ENCODE results near the gene RBCK1.
A peak's percentile ranks its signal among the peaks of the same experiment; 100 is the strongest.
"Not testable (repeated sequence)": the region's sequence is repeated elsewhere in the genome, so short reads cannot be mapped to it uniquely, and the experiment has no call there.

Gene RBCK1

DNA sequence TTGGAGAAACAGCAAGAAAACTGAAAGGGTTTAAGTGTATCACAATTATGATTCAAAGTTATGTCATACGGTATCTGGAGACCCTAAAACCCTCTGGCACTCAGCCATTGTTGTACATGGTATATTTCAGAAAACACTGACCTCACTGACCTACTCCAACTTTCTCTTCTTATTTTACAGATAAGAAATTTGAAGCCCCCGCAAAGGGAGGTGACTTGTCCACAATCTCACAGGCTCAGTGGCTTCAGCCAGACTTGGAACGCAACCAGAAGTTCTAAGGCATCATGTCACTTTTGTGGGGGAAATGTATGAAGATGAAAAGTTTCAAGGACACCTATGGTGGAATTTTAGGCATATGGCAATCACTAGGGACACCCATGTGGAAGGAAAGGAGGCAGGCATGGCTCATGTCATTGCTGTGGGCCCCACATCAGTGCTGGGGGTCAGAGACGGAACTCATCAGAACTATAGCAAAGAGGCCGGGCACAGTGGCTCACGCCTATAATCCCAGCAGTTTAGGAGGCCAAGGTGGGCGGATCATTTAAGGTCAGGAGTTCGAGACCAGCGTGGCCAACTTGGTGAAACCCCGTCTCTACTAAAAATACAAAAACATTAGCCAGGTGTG is 32.7 kb upstream of the RBCK1 start:
- H3K4me3 ChIP-seq (ENCODE audit: low read depth, low read length), result no peak overlapping the region

DNA sequence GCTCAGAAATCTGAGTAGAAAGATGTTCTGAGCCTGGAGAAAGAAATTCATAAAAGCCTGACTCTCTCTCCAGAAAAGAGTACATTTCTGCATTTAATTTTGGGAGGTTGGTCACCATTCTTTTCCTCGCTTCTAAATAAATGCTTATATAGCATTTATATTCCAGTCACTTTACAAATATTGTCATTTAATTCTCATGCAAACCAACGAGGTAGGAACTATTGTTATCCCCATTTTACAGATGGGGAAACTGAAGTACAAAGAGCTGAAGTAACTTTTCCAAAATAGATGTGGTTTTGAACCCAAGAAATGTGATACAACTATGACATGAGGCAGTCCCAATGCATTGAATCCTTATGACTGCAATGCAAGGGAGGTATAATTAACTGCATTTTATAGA is 32.0 kb upstream of the RBCK1 start:
- H3K4me3 ChIP-seq (ENCODE audit: low read depth, low read length), result no peak overlapping the region

DNA sequence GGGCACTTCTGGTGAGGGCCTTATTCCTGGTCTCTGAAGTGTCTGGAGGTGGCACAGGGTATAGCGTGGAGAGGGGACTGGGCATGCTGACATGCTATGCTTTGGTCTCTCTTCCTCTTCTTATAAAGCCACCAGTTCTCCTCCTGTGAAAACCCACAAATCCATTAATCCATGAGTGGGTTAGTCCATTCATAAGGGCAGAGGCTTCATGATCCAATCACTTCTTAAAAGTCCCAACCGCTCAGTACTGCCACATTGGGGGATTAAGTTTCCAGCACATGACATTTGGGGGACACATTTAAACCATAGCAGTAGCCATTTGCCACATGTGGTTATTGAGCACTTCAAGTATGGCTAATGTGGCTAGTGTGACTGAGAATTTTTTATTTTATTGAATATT is 31.3 kb upstream of the RBCK1 start:
- no peak overlapping the region for H3K4me3 ChIP-seq (ENCODE audit: low read depth, low read length)

GRCh38 chr20:377578-377977 is 30.5 kb upstream of the RBCK1 start:
- H3K4me3 ChIP-seq (ENCODE audit: low read depth, low read length), result not testable (repeated sequence)

DNA sequence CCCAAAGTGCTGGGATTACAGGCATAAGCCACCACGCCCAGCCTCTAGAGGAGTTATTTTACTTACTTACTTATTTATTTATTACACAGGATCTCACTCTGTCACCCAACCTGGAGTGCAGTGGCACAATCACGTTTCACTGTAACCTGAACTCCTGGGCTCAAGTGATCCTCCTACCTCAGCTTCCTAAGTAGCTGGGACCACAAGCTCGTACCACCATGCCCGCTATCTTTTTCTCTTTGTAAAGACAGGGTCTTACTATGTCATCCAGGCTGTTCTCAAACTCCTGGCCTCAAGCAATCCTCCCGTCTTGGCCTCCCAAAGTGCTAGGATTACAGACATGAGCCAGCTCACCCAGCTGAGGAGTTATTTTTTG is 29.1 kb upstream of the RBCK1 start:
- no peak overlapping the region for H3K4me3 ChIP-seq (ENCODE audit: low read depth, low read length)

DNA sequence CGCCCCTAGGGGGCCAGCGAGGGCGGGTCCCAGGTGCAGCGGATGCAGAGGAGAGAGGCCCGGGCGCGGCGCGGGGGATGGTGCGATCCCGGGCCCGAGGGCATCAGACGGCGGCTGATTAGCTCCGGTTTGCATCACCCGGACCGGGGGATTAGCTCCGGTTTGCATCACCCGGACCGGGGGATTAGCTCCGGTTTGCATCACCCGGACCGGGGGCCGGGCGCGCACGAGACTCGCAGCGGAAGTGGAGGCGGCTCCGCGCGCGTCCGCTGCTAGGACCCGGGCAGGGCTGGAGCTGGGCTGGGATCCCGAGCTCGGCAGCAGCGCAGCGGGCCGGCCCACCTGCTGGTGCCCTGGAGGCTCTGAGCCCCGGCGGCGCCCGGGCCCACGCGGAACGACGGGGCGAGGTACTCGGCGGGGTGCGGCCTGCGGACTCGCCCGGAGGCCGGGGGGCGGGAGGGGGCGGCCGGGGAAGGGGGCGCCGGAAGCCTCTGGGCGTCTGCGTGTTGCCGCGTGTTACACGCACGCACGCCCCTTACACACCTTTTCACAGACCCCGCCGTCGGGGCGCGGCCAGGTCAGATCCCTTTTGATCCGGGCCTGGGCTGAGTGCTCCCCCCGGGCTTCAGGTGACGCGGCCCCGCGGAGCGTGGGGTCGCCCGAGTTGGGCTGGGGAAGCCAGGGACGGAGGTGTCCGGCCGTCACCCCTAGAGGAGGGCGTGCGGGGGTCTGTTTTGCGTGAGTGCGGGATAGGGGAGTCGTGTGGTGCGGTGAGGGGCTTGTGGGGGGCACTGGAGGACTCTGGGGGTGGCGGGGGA is 27.1 kb upstream of the RBCK1 start:
- H3K4me3 ChIP-seq (ENCODE audit: low read depth, low read length), result peak overlapping the region; percentile 73

DNA sequence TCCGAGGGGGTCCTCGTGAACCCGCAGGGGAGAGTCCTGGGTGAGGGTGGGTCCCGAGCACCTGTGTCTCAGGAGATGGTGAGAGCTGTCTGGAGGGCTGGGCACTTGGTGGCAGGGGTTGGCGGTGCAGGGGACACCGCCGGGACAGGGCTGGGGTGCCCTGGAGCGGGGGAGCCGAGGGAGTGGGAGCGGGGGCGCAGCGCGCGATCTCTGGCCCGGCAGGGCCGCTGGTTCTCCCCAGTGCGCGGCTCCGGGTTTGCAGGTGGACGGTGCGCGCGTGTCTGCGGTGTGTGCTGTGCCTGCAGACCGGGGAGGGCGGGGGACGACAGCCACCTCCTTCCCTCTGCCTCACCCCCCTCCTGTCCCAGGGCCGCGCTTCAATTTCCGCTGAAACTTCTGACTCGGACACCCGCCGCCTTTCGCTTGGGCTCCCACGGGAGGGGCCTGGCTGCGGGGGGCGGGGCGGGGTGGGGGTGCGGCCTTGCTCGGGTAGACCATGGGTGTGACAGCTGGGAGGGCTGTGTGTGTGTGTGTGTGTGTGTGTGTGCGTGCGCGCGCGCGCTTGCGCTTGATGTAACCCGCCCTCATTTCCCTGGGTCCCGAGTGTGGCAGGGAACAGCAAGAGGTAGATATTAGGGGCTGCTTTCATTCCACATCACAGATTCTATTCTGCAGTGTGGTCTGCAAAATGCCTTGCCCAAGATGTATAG is 26.4 kb upstream of the RBCK1 start:
- peak overlapping the region; percentile 73 for H3K4me3 ChIP-seq (ENCODE audit: low read depth, low read length)

DNA sequence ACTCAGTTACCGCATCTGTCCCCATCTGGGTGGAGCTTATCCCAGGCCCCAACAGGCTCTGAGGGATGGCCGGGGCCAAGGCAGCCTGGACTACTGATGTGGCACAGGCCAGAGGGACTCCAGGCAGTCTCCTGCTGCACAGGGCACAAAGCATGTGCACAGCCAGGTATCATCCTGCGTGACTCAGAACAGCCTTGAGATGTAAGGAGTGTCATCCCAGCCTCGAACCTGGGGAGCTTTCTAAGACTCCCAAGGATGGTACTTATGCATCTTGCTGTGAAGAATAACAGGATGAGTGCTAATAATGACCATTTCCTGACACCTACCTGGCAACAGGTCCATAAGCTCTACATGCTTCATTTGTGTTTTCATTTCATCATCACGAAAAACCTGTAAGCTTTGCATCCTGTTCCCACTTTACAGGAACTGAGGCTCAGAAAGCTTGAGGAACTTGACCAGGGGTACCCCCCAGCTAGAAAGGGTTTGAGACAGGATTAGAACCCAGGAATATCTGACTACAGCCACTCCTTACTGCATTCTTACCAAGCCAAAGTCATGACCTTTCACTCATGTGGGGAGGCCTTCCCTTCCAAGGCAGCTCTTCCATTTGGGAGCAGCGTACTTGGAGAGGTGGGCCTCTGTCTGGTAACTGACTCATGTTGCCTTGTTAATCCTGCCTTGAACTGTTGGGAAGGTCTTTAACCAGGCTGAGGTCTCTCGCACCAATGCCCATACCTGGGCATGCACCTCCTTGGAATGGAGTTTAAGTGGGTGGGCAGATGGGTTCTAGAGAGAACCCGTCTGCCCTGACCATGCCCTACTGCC is 25.6 kb upstream of the RBCK1 start:
- H3K4me3 ChIP-seq (ENCODE audit: low read depth, low read length), result peak overlapping the region; percentile 45

- no peak overlapping the region for H3K4me3 ChIP-seq (ENCODE audit: low read depth, low read length)
Observed at GRCh38 chr20:383889-384288, 24.2 kb upstream of the RBCK1 start.

DNA sequence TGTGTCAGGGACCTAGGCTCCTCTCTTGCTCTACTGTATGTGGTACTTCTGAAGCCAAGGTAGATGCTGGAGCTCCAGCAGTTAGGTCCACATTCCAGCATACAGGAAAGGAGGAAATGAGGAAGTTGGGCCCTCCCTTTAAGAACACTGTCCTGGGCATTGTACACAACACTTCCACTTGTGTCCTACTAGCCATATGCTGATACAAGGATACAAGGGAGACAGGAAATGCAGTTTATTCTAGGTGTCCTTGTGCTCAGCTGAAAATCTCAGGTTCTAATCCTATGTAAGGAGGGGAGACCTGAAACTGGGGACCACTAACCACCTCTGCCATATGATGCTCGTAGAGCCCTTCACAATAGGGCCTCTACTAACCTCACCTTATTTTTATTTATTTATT is 23.4 kb upstream of the RBCK1 start:
- H3K4me3 ChIP-seq (ENCODE audit: low read depth, low read length), result no peak overlapping the region

DNA sequence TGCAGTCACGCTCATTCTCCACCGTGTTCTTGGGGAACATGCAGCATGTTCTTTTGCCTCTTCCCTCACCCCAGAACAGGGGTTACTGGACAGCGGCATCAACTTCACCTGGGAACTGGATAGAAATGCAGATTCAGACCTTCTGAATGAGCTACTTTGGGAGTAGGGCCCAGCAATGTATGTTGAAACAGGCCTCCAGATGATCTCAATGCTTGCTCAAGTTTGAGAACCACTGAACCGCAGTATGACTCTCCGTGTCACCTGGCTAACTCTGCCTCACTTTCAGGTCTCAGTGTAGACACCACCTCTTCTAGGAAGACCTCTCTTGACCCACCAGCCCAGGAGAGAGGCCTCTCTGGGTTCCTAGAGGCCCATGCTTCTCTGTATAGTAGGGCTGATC is 22.7 kb upstream of the RBCK1 start:
- no peak overlapping the region for H3K4me3 ChIP-seq (ENCODE audit: low read depth, low read length)

DNA sequence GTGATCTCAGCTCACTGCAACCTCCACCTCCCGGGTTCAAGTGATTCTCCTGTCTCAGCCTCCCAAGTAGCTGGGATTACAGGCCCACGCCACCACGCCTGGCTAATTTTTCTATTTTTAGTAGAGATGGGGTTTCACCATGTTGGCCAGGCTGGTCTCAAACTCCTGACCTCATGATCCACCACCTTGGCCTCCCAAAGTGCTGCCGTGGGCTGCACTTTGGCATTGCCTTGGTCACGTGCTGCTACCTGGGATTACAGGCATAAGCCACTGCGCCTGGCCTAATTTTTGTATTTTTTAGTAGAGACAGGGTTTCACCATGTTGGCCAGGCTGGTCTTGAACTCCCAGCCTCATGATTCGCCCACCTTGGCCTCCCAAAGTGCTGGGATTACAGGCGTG is 21.5 kb upstream of the RBCK1 start:
- not testable (repeated sequence) for H3K4me3 ChIP-seq (ENCODE audit: low read depth, low read length)

DNA sequence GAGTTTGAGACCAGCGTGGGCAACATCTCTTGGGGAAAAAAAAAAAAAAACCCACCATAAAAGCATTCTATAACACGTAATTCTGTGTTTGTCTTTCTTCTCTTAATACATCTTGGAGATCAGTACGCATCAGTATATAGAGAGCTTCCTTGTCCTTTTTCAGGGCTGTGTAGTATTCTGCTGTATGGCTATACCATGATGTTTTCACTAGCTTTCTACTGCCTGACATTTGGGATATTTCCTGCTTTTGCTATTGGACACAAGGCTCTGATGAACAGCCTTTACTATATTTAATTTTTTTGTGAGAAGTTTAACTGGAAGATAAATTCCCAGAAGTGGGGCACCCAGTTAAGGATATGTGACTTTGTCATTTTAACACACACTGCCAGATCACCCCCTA is 20.6 kb upstream of the RBCK1 start:
- H3K4me3 ChIP-seq (ENCODE audit: low read depth, low read length), result no peak overlapping the region

DNA sequence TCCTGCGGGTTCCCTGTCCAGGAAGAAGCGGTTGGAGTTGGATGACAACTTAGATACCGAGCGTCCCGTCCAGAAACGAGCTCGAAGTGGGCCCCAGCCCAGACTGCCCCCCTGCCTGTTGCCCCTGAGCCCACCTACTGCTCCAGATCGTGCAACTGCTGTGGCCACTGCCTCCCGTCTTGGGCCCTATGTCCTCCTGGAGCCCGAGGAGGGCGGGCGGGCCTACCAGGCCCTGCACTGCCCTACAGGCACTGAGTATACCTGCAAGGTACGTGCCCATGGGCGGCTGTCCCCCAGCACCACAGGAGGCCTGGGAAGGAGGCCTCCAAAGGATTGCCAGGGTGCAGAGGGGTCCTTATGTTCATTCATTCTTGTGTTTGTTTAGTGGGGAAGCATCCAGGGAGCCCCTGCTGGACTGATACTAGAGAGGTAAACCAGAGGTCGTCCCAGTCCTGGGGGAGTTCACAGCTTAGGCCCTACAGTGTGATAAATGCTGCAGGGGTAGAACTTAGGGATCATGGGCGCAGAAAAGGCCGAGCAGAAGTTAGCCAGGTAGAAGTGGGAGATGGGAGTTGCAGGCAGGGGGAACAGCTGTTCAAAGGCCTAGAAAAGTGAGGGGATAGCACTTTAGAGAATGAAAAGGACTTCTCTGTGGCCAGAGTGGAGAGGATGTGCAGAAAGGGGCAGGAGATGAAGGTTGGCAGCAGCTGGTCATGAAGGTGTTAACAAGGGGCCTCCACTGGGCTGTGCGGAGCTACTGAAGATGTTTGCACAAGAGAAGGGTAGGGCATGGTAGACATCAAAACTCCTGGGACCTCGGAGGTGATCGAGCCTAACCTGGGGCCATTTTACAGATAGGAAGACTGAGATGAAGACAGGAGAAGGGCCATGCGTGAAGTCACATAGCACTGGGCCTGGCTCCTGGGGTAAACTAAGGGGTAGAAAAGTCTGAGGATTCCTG is 19.8 kb upstream of the RBCK1 start:
- no peak overlapping the region for H3K4me3 ChIP-seq (ENCODE audit: low read depth, low read length)

DNA sequence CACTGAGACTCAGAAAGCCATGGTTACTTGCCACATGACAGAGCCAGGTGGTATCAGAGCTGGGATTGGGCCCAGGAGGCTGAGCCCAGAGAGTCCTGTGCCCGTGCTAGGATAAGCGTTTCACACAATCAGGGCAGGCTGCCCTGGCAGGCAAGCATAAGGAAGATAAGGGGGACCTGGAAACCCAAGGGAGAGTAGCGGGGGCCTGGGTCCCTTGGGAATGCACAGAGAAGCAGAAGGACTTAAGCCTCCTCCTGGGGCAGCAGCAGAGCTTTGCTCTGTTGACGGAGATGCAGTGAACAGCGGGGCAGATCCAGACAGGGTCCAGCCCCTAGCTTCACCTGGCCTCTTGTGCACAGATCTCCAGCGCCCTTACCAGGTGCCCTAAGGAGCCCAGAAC is 18.9 kb upstream of the RBCK1 start:
- H3K4me3 ChIP-seq (ENCODE audit: low read depth, low read length), result no peak overlapping the region

DNA sequence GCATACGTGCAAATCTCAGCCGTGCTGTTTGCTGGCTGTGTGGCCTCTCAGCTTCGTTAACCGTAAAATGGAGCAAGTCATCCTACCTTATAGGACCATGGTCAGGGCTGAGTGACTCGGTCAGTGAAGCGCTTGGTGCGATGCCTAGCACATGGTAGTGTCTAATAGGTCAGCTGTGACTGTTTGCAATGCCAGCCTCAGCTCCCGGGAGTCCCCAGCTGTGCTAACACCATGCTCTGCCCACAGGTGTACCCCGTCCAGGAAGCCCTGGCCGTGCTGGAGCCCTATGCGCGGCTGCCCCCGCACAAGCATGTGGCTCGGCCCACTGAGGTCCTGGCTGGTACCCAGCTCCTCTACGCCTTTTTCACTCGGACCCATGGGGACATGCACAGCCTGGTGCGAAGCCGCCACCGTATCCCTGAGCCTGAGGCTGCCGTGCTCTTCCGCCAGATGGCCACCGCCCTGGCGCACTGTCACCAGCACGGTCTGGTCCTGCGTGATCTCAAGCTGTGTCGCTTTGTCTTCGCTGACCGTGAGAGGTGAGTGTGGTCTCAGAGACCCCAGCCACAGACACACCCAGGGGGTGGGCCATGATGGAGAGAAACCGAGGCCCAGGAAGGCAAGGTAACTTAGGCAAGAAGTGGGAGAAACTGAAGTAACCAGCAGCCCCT is 16.9 kb upstream of the RBCK1 start:
- no peak overlapping the region for H3K4me3 ChIP-seq (ENCODE audit: low read depth, low read length)

DNA sequence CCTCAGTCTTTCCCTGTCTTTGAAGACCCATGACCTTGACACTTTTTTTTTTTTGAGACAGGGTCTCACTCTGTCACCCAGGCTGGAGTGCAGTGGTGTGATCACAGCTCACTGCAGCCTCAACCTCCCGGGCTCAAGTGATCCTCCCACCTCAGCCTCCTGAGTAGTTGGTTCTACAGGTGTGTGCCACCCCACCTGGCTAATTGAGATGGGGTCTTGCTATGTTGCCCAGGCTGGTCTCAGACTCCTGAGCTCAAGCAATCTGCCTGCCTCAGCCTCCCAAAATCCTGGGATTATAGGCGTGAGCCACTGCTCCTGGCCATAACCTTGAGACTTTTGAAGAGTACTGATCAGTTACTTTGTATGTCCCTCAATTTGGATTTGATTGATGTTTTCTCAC is 14.8 kb upstream of the RBCK1 start:
- H3K4me3 ChIP-seq (ENCODE audit: low read depth, low read length), result not testable (repeated sequence)

- H3K4me3 ChIP-seq (ENCODE audit: low read depth, low read length), result no peak overlapping the region
Observed at GRCh38 chr20:396252-396618, 11.9 kb upstream of the RBCK1 start.

DNA sequence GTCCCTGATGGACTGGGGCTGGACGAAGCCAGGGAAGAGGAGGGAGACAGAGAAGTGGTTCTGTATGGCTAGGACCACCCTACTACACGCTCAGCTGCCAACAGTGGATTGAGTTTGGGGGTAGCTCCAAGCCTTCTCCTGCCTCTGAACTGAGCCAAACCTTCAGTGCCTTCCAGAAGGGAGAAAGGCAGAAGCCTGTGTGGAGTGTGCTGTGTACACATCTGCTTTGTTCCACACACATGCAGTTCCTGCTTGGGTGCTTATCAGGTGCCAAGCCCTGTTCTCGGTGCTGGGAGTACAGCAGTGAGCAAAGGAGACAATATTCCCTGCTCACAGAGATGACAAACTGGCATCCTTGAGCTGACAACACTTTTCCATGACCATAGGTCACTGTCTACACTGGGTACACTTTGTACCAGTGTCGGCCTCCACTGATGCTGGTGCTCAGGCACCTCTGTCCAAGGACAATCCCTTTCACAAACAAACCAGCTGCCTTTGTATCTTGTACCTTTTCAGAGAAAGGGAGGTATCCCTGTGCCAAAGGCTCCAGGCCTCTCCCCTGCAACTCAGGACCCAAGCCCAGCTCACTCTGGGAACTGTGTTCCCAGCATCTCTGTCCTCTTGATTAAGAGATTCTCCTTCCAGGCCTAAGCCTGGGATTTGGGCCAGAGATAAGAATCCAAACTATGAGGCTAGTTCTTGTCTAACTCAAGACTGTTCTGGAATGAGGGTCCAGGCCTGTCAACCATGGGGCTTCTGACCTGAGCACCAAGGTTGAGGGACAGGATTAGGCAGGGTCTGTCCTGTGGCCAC is 11.3 kb upstream of the RBCK1 start:
- no peak overlapping the region for H3K4me3 ChIP-seq (ENCODE audit: low read depth, low read length)

Data from iPS-11a (cell line).